ENCODE data around the gene SLC16A8.
A peak's percentile ranks its signal among the peaks of the same experiment; 100 is the strongest.

SLC16A8 gene

GRCh38 chr22:38031491-38031890 is 52.5 kb downstream of the SLC16A8 start:
- DNase-seq (ENCODE audit: low spot score) = no peak
- Histone ChIP-seq H3K27ac (replicated peaks; ENCODE audit: low read length) (no peak overlapping the region), H3K79me1 (ENCODE audit: low read depth, low read length) (no peaks in the 10 kb centered on the region), H3K4me1 (ENCODE audit: control insufficient read depth in 2 of 2, insufficient read depth in 1 of 2, low read depth in 1 of 2, low read length in 2 of 2) (peaks cover 49 to 53% of the 10 kb centered on the region in 2 donors), H3K18ac (ENCODE audit: low read length) (peak overlapping the region; percentile 38), H3K4me3 (ENCODE audit: low read length in 2 of 2) (no peak overlapping the region), H3K27me3 (ENCODE audit: control insufficient read depth in 3 of 3, insufficient read depth in 3 of 3, low read depth in 1 of 3, low read length in 3 of 3) (no peaks in the 10 kb centered on the region), H3K23ac (ENCODE audit: low read depth, low read length, poor library complexity) (no peak overlapping the region), H3K9me3 (replicated peaks in 1 of 2; ENCODE audit: control insufficient read depth in 2 of 2, insufficient read depth in 1 of 2, low read depth in 1 of 2, low read length in 2 of 2) (no peaks in the 10 kb centered on the region), H3K4me2 (ENCODE audit: insufficient read depth, low read length, poor library complexity, severe bottlenecking) (no peak overlapping the region), H4K91ac (ENCODE audit: low read depth, low read length, poor library complexity) (no peak overlapping the region), H4K8ac (ENCODE audit: low read depth, low read length) (no peak overlapping the region), H3K9ac (ENCODE audit: low read depth, low read length, poor library complexity) (no peak overlapping the region), H2AK5ac (ENCODE audit: low read depth, low read length) (peak overlapping the region; percentile 28), H3K14ac (ENCODE audit: low read length) (no peak overlapping the region), H2BK5ac (ENCODE audit: low read length) (no peak overlapping the region), H2BK12ac (ENCODE audit: low read length) (no peak overlapping the region), H3K4ac (ENCODE audit: low read length) (peak overlapping the region; percentile 57), H2BK120ac (ENCODE audit: low read depth, low read length) (no peak overlapping the region), H2BK15ac (ENCODE audit: low read length) (no peak overlapping the region), H3K36me3 (replicated peaks in 1 of 2; ENCODE audit: control insufficient read depth in 2 of 2, insufficient read depth in 2 of 2, low read length in 2 of 2) (no peaks in the 10 kb centered on the region), H2AFZ (ENCODE audit: low read length) (no peak overlapping the region)
- no CpG with 5 or more reads among the region's 12 CpGs for WGBS, 2 donors (ENCODE audit: extremely low coverage in 2 of 2, insufficient read length in 2 of 2, insufficient replicate concordance in 1 of 2)

GRCh38 chr22:38030311-38031133 is 53.5 kb downstream of the SLC16A8 start:
- no peaks in the 10 kb centered on the region for H3K79me1 ChIP-seq (ENCODE audit: low read depth, low read length)
- H3K4me2 ChIP-seq (ENCODE audit: insufficient read depth, low read length, poor library complexity, severe bottlenecking) = no peak overlapping the region
- H2AFZ ChIP-seq (ENCODE audit: low read length) = peak overlapping the region; percentile 32
- H3K14ac ChIP-seq (ENCODE audit: low read length) = peak overlapping the region; percentile 39
- H3K4me3 ChIP-seq (ENCODE audit: low read length in 2 of 2) = no peak overlapping the region
- no peak overlapping the region for H3K4ac ChIP-seq (ENCODE audit: low read length)
- H2BK12ac ChIP-seq (ENCODE audit: low read length) = peak overlapping the region; percentile 51
- H4K8ac ChIP-seq (ENCODE audit: low read depth, low read length) = peak overlapping the region; percentile 33
- H4K91ac ChIP-seq (ENCODE audit: low read depth, low read length, poor library complexity) = no peak overlapping the region
- no peak overlapping the region for H3K9ac ChIP-seq (ENCODE audit: low read depth, low read length, poor library complexity)
- H3K18ac ChIP-seq (ENCODE audit: low read length) = peak overlapping the region; percentile 86
- H3K36me3 ChIP-seq (replicated peaks in 1 of 2; ENCODE audit: control insufficient read depth in 2 of 2, insufficient read depth in 2 of 2, low read length in 2 of 2) = no peaks in the 10 kb centered on the region
- H2BK5ac ChIP-seq (ENCODE audit: low read length) = no peak overlapping the region
- peak overlapping the region; percentile 47 for H2BK15ac ChIP-seq (ENCODE audit: low read length)
- no peaks in the 10 kb centered on the region for H3K9me3 ChIP-seq (replicated peaks in 1 of 2; ENCODE audit: control insufficient read depth in 2 of 2, insufficient read depth in 1 of 2, low read depth in 1 of 2, low read length in 2 of 2)
- H3K23ac ChIP-seq (ENCODE audit: low read depth, low read length, poor library complexity) = no peak overlapping the region
- DNase-seq (ENCODE audit: low spot score) = no peak
- no peak overlapping the region for H3K27ac ChIP-seq (replicated peaks; ENCODE audit: low read length)
- no peaks in the 10 kb centered on the region for H3K27me3 ChIP-seq (ENCODE audit: control insufficient read depth in 3 of 3, insufficient read depth in 3 of 3, low read depth in 1 of 3, low read length in 3 of 3)
- peak overlapping the region; percentile 6 for H2BK120ac ChIP-seq (ENCODE audit: low read depth, low read length)
- WGBS, 2 donors (ENCODE audit: extremely low coverage in 2 of 2, insufficient read length in 2 of 2, insufficient replicate concordance in 1 of 2) = no CpG with 5 or more reads among the region's 16 CpGs
- peak overlapping the region; percentile 38 for H2AK5ac ChIP-seq (ENCODE audit: low read depth, low read length)
- H3K4me1 ChIP-seq (ENCODE audit: control insufficient read depth in 2 of 2, insufficient read depth in 1 of 2, low read depth in 1 of 2, low read length in 2 of 2) = peaks cover 51% of the 10 kb centered on the region in 2 donors

- Histone ChIP-seq H2AK5ac (ENCODE audit: low read depth, low read length) (peak overlapping the region; percentile 38), H2BK15ac (ENCODE audit: low read length) (peak overlapping the region; percentile 47), H3K4me3 (ENCODE audit: low read length in 2 of 2) (no peak overlapping the region), H3K4me1 (ENCODE audit: control insufficient read depth in 2 of 2, insufficient read depth in 1 of 2, low read depth in 1 of 2, low read length in 2 of 2) (peaks cover 46 to 47% of the 10 kb centered on the region in 2 donors), H2AFZ (ENCODE audit: low read length) (no peak overlapping the region), H4K8ac (ENCODE audit: low read depth, low read length) (no peak overlapping the region), H3K14ac (ENCODE audit: low read length) (no peak overlapping the region), H3K9me3 (replicated peaks in 1 of 2; ENCODE audit: control insufficient read depth in 2 of 2, insufficient read depth in 1 of 2, low read depth in 1 of 2, low read length in 2 of 2) (no peaks in the 10 kb centered on the region), H3K4ac (ENCODE audit: low read length) (no peak overlapping the region), H3K36me3 (replicated peaks in 1 of 2; ENCODE audit: control insufficient read depth in 2 of 2, insufficient read depth in 2 of 2, low read length in 2 of 2) (no peaks in the 10 kb centered on the region), H3K79me1 (ENCODE audit: low read depth, low read length) (no peaks in the 10 kb centered on the region), H3K27me3 (ENCODE audit: control insufficient read depth in 3 of 3, insufficient read depth in 3 of 3, low read depth in 1 of 3, low read length in 3 of 3) (no peaks in the 10 kb centered on the region), H2BK12ac (ENCODE audit: low read length) (no peak overlapping the region), H3K9ac (ENCODE audit: low read depth, low read length, poor library complexity) (no peak overlapping the region), H3K23ac (ENCODE audit: low read depth, low read length, poor library complexity) (no peak overlapping the region), H4K91ac (ENCODE audit: low read depth, low read length, poor library complexity) (no peak overlapping the region), H2BK5ac (ENCODE audit: low read length) (no peak overlapping the region), H3K18ac (ENCODE audit: low read length) (no peak overlapping the region), H3K27ac (replicated peaks; ENCODE audit: low read length) (no peak overlapping the region), H2BK120ac (ENCODE audit: low read depth, low read length) (no peak overlapping the region), H3K4me2 (ENCODE audit: insufficient read depth, low read length, poor library complexity, severe bottlenecking) (no peak overlapping the region)
- no peak for DNase-seq (ENCODE audit: low spot score)
- no CpG with 5 or more reads among the region's 5 CpGs for WGBS, 2 donors (ENCODE audit: extremely low coverage in 2 of 2, insufficient read length in 2 of 2, insufficient replicate concordance in 1 of 2)
These were observed 54.1 kb downstream of the SLC16A8 start for GRCh38 chr22:38029901-38030300.

GRCh38 chr22:38029370-38029769 is 54.6 kb downstream of the SLC16A8 start:
- no peak overlapping the region for H2BK15ac ChIP-seq (ENCODE audit: low read length)
- H2AK5ac ChIP-seq (ENCODE audit: low read depth, low read length) = peak overlapping the region; percentile 5
- no peaks in the 10 kb centered on the region for H3K9me3 ChIP-seq (replicated peaks in 1 of 2; ENCODE audit: control insufficient read depth in 2 of 2, insufficient read depth in 1 of 2, low read depth in 1 of 2, low read length in 2 of 2)
- no peak overlapping the region for H3K27ac ChIP-seq (replicated peaks; ENCODE audit: low read length)
- no peak overlapping the region for H3K18ac ChIP-seq (ENCODE audit: low read length)
- H4K8ac ChIP-seq (ENCODE audit: low read depth, low read length) = no peak overlapping the region
- H3K14ac ChIP-seq (ENCODE audit: low read length) = no peak overlapping the region
- H3K4me1 ChIP-seq (ENCODE audit: control insufficient read depth in 2 of 2, insufficient read depth in 1 of 2, low read depth in 1 of 2, low read length in 2 of 2) = peaks cover 42% of the 10 kb centered on the region in 2 donors
- H3K9ac ChIP-seq (ENCODE audit: low read depth, low read length, poor library complexity) = no peak overlapping the region
- no peaks in the 10 kb centered on the region for H3K79me1 ChIP-seq (ENCODE audit: low read depth, low read length)
- no peaks in the 10 kb centered on the region for H3K36me3 ChIP-seq (replicated peaks in 1 of 2; ENCODE audit: control insufficient read depth in 2 of 2, insufficient read depth in 2 of 2, low read length in 2 of 2)
- H3K4me2 ChIP-seq (ENCODE audit: insufficient read depth, low read length, poor library complexity, severe bottlenecking) = no peak overlapping the region
- H3K4ac ChIP-seq (ENCODE audit: low read length) = no peak overlapping the region
- no peaks in the 10 kb centered on the region for H3K27me3 ChIP-seq (ENCODE audit: control insufficient read depth in 3 of 3, insufficient read depth in 3 of 3, low read depth in 1 of 3, low read length in 3 of 3)
- no peak overlapping the region for H4K91ac ChIP-seq (ENCODE audit: low read depth, low read length, poor library complexity)
- DNase-seq (ENCODE audit: low spot score) = no peak
- no peak overlapping the region for H3K4me3 ChIP-seq (ENCODE audit: low read length in 2 of 2)
- H3K23ac ChIP-seq (ENCODE audit: low read depth, low read length, poor library complexity) = no peak overlapping the region
- no peak overlapping the region for H2BK120ac ChIP-seq (ENCODE audit: low read depth, low read length)
- no peak overlapping the region for H2BK12ac ChIP-seq (ENCODE audit: low read length)
- no peak overlapping the region for H2AFZ ChIP-seq (ENCODE audit: low read length)
- H2BK5ac ChIP-seq (ENCODE audit: low read length) = no peak overlapping the region
